Measurements from ENCODE around the gene IDH3G.

The IDH3G gene

GRCh38 chrX:153776120-153776599 is 18.0 kb downstream of the IDH3G start:
- ATAC-seq (replicated peaks): no peak

GRCh38 chrX:153775293-153776119 is 18.7 kb downstream of the IDH3G start:
- Mint-ChIP-seq H3K27me3 (peaks cover 9 to 10% of the 10 kb centered on the region in 2 donors), H3K36me3 (peaks cover 0 to 2% of the 10 kb centered on the region in 2 donors), H3K4me1 (peaks cover 4 to 11% of the 10 kb centered on the region in 2 donors), H3K4me3 (no peak overlapping the region), H3K27ac (no peak overlapping the region), H3K9me3 (no peaks in the 10 kb centered on the region)
- ATAC-seq (replicated peaks) (no peak), DNase-seq (no peak)

More at GRCh38 chrX:153776120-153776599, 18.0 kb downstream of the IDH3G start:
- Mint-ChIP-seq H3K9me3 (no peaks in the 10 kb centered on the region), H3K36me3 (peaks cover 0 to 2% of the 10 kb centered on the region in 2 donors), H3K4me3 (no peak overlapping the region), H3K27me3 (peaks cover 9 to 10% of the 10 kb centered on the region in 2 donors), H3K4me1 (peaks cover 4 to 11% of the 10 kb centered on the region in 2 donors), H3K27ac (no peak overlapping the region)
- no peak for DNase-seq

- H3K9me3 Mint-ChIP-seq: no peaks in the 10 kb centered on the region
- H3K27me3 Mint-ChIP-seq: peaks cover 2 to 9% of the 10 kb centered on the region in 2 donors
- ATAC-seq (replicated peaks): no peak
- H3K27ac Mint-ChIP-seq: no peak overlapping the region
- H3K36me3 Mint-ChIP-seq: no peaks in the 10 kb centered on the region
- no peak overlapping the region for H3K4me3 Mint-ChIP-seq
- DNase-seq: no peak
- H3K4me1 Mint-ChIP-seq: peaks cover 0 to 3% of the 10 kb centered on the region in 2 donors
These were observed 19.4 kb downstream of the IDH3G start for GRCh38 chrX:153774576-153775292.

- ATAC-seq (replicated peaks) (no peak), DNase-seq (no peak)
- Mint-ChIP-seq H3K9me3 (no peaks in the 10 kb centered on the region), H3K36me3 (no peaks in the 10 kb centered on the region), H3K4me1 (no peaks in the 10 kb centered on the region), H3K4me3 (no peak overlapping the region), H3K27me3 (peaks cover 0 to 6% of the 10 kb centered on the region in 2 donors), H3K27ac (no peak overlapping the region)
These were observed 20.2 kb downstream of the IDH3G start for GRCh38 chrX:153773741-153774575.

DNA sequence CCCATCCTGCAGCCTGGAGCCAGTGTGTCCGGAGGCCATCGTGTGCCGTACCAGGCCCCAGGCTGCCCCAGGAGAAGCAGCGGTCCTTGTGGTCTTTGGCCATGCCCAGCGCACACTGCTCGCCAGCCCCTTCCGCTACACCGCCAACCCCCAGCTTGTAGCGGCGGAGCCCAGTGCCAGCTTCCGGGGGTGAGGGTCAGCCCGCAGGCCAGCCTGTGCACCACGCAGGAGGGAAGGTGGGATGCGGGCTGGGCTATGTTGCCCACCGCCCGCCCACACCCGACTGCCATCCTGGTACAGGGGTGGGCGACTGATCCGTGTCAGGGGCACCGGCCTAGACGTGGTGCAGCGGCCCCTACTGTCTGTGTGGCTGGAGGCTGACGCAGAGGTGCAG is 21.0 kb downstream of the IDH3G start:
- H3K36me3 Mint-ChIP-seq: no peaks in the 10 kb centered on the region
- ATAC-seq (replicated peaks): no peak
- peaks cover 0 to 6% of the 10 kb centered on the region in 2 donors for H3K27me3 Mint-ChIP-seq
- H3K9me3 Mint-ChIP-seq: no peaks in the 10 kb centered on the region
- no peak for DNase-seq
- H3K27ac Mint-ChIP-seq: no peak overlapping the region
- H3K4me3 Mint-ChIP-seq: no peak overlapping the region
- H3K4me1 Mint-ChIP-seq: peaks cover 0 to 6% of the 10 kb centered on the region in 2 donors

- Mint-ChIP-seq H3K27ac (no peak overlapping the region), H3K36me3 (no peaks in the 10 kb centered on the region), H3K27me3 (peaks cover 0 to 6% of the 10 kb centered on the region in 2 donors), H3K9me3 (no peaks in the 10 kb centered on the region), H3K4me1 (peaks cover 4 to 11% of the 10 kb centered on the region in 2 donors), H3K4me3 (no peak overlapping the region)
- no peak for ATAC-seq (replicated peaks)
- DNase-seq: no peak
These were observed 21.6 kb downstream of the IDH3G start for GRCh38 chrX:153772316-153773217.

GRCh38 chrX:153771415-153772315 is 22.5 kb downstream of the IDH3G start:
- no peak overlapping the region for H3K4me3 Mint-ChIP-seq
- H3K9me3 Mint-ChIP-seq: no peaks in the 10 kb centered on the region
- no peak for DNase-seq
- no peak overlapping the region for H3K27ac Mint-ChIP-seq
- peaks cover 0 to 6% of the 10 kb centered on the region in 2 donors for H3K27me3 Mint-ChIP-seq
- H3K4me1 Mint-ChIP-seq: peaks cover 7 to 14% of the 10 kb centered on the region in 2 donors
- H3K36me3 Mint-ChIP-seq: no peaks in the 10 kb centered on the region
- no peak for ATAC-seq (replicated peaks)

GRCh38 chrX:153770601-153771414 is 23.4 kb downstream of the IDH3G start:
- DNase-seq (no peak), ATAC-seq (replicated peaks) (no peak)
- Mint-ChIP-seq H3K27me3 (peaks cover 0 to 10% of the 10 kb centered on the region in 2 donors), H3K27ac (no peak overlapping the region), H3K4me3 (no peak overlapping the region), H3K9me3 (no peaks in the 10 kb centered on the region), H3K4me1 (peaks cover 14 to 23% of the 10 kb centered on the region in 2 donors), H3K36me3 (no peaks in the 10 kb centered on the region)

DNA sequence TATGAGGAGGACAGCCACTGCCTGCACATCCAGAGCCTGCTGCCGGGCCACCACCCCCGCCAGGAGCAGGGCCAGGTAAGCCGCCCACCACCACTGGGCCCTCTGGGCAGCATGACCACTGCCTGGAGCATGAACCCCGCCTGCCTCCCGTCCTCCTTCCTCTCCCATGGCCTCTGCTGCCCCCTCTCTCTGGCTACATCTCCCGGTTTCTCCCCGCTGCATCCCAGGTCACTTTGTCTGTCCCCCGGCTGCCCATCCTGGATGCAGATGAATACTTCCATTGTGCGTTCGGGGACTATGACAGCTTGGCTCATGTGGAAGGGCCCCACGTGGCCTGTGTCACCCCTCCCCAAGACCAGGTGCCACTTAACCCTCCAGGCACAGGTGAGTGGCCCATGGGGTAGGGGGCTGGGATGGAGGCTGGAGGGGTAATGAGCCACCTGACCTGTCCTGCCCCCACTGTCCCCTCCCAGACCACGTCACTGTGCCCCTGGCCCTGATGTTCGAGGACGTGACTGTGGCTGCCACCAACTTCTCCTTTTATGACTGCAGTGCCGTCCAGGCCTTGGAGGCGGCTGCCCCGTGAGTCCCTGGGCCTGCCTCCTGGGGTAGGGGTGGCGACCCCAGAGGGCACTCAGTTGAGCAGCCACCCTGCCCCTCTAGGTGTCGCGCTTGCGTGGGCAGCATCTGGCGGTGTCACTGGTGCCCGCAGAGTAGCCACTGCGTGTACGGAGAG is 24.1 kb downstream of the IDH3G start:
- no peak for DNase-seq
- Mint-ChIP-seq H3K27ac (no peak overlapping the region), H3K27me3 (peaks cover 0 to 10% of the 10 kb centered on the region in 2 donors), H3K4me3 (no peak overlapping the region), H3K36me3 (no peaks in the 10 kb centered on the region), H3K4me1 (peaks cover 14 to 23% of the 10 kb centered on the region in 2 donors), H3K9me3 (no peaks in the 10 kb centered on the region)
- no peak for ATAC-seq (replicated peaks)

DNA sequence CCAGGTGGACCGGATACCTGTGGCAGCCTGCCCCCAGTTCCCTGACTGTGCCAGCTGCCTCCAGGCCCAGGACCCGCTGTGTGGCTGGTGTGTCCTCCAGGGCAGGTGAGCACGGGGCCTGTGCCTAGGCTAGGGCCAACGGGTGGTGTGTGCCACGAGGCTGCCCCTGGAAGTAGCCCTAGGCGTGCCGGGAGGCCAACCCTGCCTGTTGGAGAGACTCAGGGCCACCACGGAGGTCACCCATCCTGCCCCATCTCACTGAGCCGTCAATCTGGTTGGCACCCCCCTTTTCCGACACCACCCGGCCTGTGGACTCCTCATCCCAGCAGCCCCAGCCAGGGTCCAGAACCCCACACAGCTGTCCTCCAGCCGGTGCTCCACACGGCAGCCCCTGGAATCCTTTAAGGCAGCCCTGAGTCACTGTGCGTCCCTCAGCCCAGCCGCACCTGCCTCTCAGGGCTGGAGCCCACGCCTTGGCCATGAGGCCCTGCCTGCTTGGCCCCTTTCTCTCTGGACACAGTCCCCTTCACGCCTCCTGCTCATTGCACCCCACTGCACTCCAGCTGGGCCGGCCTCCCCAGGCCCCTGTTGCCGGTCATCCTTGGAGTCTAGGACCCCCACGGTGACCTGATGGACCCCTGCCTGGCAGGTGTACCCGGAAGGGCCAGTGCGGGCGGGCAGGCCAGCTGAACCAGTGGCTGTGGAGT is 24.9 kb downstream of the IDH3G start:
- Mint-ChIP-seq H3K4me1 (peaks cover 14 to 23% of the 10 kb centered on the region in 2 donors), H3K9me3 (no peaks in the 10 kb centered on the region), H3K4me3 (no peak overlapping the region), H3K27me3 (peaks cover 0 to 10% of the 10 kb centered on the region in 2 donors), H3K27ac (no peak overlapping the region), H3K36me3 (no peaks in the 10 kb centered on the region)
- DNase-seq (no peak), ATAC-seq (replicated peaks) (no peak)

Measured in stimulated activated naive B cell treated with anti-CD40 and anti-IgM and Interleukin-4, amounts not matched to agents 10 μg/mL and 1 μg/mL and 100 μg/mL, for 72 hours (primary cell).